Parathyroid adenoma (tissue), 2 donors: Measurements from ENCODE around the gene WDR18.

Experiments
- H2AFZ ChIP-seq: fragments of 300-600 bp; sonication (generic); one replicate; pipeline ENCODE4 v1.7.0; 2017; ENCODE audit warnings: antibody characterized with exemption, mild to moderate bottlenecking
- H3K27ac ChIP-seq: fragments of 300-600 bp; sonication (generic); one replicate; pipeline ENCODE4 v1.7.0; 2017
- H3K27me3 ChIP-seq: fragments of 300-600 bp; sonication (generic); one replicate; pipeline ENCODE4 v1.7.0; 2017; ENCODE audit warnings: low read length; ENCODE audit not compliant: control insufficient read depth, insufficient read depth
- H3K36me3 ChIP-seq: fragments of 300-600 bp; sonication (generic); one replicate; pipeline ENCODE4 v1.7.0; 2017; ENCODE audit warnings: low read length; ENCODE audit not compliant: control insufficient read depth, insufficient read depth
- H3K4me1 ChIP-seq: fragments of 300-600 bp; sonication (generic); one replicate; pipeline ENCODE4 v1.7.0; 2017; ENCODE audit warnings: control low read depth
- H3K4me2 ChIP-seq: fragments of 300-600 bp; sonication (generic); one replicate; pipeline ENCODE4 v1.7.0; 2017; ENCODE audit warnings: low read length
- H3K4me3 ChIP-seq: fragments of 300-600 bp; sonication (generic); one replicate; pipeline ENCODE4 v1.7.0; 2017; ENCODE audit warnings: low read depth, low read length
- H3K79me2 ChIP-seq: fragments of 300-600 bp; sonication (generic); one replicate; pipeline ENCODE4 v1.7.0; 2017; ENCODE audit warnings: control low read depth
- H3K9ac ChIP-seq: fragments of 300-600 bp; sonication (generic); one replicate; pipeline ENCODE4 v1.7.0; 2017; ENCODE audit warnings: mild to moderate bottlenecking
- H3K9me3 ChIP-seq: fragments of 300-600 bp; sonication (generic); one replicate; pipeline ENCODE4 v1.7.0; 2017; ENCODE audit warnings: low read length; ENCODE audit not compliant: control insufficient read depth
- CTCF ChIP-seq: fragments of 300-600 bp; sonication (generic); IDR thresholded peaks from one replicate; pipeline ENCODE4 v1.7.0; 2017; ENCODE audit warnings: antibody characterized with exemption, mild to moderate bottlenecking
- donor health status: primary hyperparathyroidism.

Gene WDR18

DNA sequence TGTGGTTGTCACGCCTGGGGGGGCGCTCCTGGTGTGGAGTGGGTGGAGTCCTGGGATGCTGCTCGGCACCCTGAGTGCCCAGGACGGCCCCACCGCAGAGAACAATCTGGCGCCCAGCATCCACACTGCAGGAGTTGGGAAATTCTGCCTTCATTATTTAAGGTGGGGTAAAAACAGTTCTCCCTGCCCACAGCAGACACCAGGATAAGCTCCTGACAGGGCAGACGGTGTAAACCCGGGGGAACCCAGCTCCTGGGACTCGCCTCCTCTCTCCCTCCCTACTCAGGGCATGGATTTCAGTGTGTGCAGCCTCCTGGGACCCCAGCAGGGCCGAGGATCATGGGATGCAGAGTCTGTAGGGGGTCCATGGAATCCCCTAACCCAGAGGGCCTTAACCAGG is 7.7 kb upstream of the WDR18 start:
- no peaks in the 10 kb centered on the region for H3K36me3 ChIP-seq
- no peak overlapping the region for H3K4me3 ChIP-seq
- H3K9ac ChIP-seq: no peak overlapping the region
- no peaks in the 10 kb centered on the region for H3K9me3 ChIP-seq
- H3K79me2 ChIP-seq: no peaks in the 10 kb centered on the region
- no peak overlapping the region for H3K27ac ChIP-seq
- TF ChIP-seq CTCF: no peak
- H3K4me1 ChIP-seq: no peaks in the 10 kb centered on the region
- H3K4me2 ChIP-seq: no peak overlapping the region
- H3K27me3 ChIP-seq: no peaks in the 10 kb centered on the region
- H2AFZ ChIP-seq: no peak overlapping the region

GRCh38 chr19:977058-977464 is 7.1 kb upstream of the WDR18 start:
- Histone ChIP-seq H3K27me3 (no peaks in the 10 kb centered on the region), H3K4me2 (no peak overlapping the region), H3K4me3 (no peak overlapping the region), H3K27ac (no peak overlapping the region), H3K9ac (no peak overlapping the region), H3K79me2 (no peaks in the 10 kb centered on the region), H3K9me3 (no peaks in the 10 kb centered on the region), H2AFZ (no peak overlapping the region), H3K36me3 (no peaks in the 10 kb centered on the region), H3K4me1 (no peaks in the 10 kb centered on the region)
- TF ChIP-seq CTCF: no peak

DNA sequence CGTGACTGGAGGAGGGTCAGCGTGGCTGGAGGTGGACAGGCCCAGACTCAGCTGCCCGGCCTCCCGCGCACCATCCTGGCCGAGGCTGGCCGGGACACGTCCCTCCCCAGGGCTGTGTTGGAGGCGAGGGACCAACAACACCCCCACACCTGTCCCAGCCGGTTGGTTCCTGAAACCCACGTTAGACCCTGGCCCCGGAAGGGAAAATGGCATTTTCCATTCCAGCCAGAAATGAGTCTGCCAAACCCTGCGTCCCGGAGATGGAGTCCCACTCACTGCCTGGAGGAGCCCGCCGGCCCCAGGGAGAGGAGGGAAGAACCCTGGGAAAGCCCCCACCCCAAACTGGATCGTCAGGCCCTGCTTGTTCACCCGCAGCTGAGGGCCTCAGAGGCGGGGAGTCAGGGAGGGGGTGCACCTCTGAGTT is 4.8 kb upstream of the WDR18 start:
- H3K4me3 ChIP-seq: no peak overlapping the region
- H3K4me2 ChIP-seq: no peak overlapping the region
- no peaks in the 10 kb centered on the region for H3K79me2 ChIP-seq
- TF ChIP-seq CTCF: no peak
- H3K4me1 ChIP-seq: no peaks in the 10 kb centered on the region
- no peaks in the 10 kb centered on the region for H3K27me3 ChIP-seq
- no peaks in the 10 kb centered on the region for H3K36me3 ChIP-seq
- H3K27ac ChIP-seq: no peak overlapping the region
- H2AFZ ChIP-seq: no peak overlapping the region
- H3K9me3 ChIP-seq: no peaks in the 10 kb centered on the region
- no peak overlapping the region for H3K9ac ChIP-seq

DNA sequence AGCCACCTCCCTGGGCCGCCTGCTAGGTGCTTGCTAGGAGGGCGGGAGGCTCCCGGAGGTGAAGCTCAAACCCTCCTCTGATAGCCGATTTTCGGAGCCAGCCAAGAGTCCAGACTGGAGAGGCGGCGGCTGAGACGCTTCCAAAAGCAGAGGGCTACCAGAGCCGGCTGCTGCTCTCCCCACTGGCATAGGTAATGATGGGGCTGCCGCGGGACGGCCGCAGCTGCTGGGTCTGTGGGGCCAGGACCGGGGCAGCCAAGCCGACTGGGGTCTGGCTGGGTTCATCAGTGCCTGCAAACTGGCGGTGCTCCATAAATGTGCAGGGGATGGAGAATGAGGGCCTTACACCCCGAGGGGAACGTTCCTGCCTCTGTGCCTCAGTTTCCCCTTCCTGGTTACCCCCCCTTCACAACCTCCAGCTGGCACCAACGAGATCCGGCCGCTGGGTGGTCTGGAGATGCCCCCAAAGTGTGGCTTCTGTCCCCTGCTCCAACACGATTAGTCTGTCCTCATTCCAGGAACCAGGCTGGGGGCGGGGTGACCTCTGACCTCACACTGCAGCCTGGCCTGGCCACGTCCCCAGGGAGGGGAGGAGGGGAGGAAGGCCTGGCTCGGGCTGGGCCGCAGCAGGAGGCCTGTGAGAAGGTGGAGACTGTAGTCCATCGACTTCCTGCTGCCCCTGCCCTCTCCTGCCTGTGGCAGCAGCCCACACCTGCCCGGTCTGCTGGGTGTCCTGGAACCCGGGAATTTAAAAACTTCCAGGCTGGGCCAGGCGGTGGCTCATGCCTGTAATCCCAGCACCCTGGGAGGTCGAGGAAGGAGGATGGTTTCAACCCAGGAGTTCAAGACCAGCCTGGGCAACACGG is 3.8 kb upstream of the WDR18 start:
- Histone ChIP-seq H3K4me2 (no peak overlapping the region), H3K27ac (no peak overlapping the region), H3K79me2 (no peaks in the 10 kb centered on the region), H3K9me3 (no peaks in the 10 kb centered on the region), H3K9ac (no peak overlapping the region), H3K36me3 (no peaks in the 10 kb centered on the region), H3K4me3 (no peak overlapping the region), H3K27me3 (no peaks in the 10 kb centered on the region), H3K4me1 (peaks cover 3% of the 10 kb centered on the region), H2AFZ (no peak overlapping the region)
- no peak for TF ChIP-seq CTCF
